Activated CD8-positive, alpha-beta memory T cell treated with anti-CD3 and anti-CD28 coated beads, Interleukin-2, amount 50 U/mL, for 4 hours (primary cell): ENCODE results near the gene SMAP1.

ENCODE experiments used
- DNase-seq: peaks from one replicate; pipeline ENCODE4 v3.0.0-alpha.2; 2020

Gene SMAP1

GRCh38 chr6:70844301-70844700, 176.6 kb downstream of the SMAP1 start:
- DNase-seq, result no peak

- no peak for DNase-seq
Observed at GRCh38 chr6:70846207-70846835, 178.6 kb downstream of the SMAP1 start.

DNA sequence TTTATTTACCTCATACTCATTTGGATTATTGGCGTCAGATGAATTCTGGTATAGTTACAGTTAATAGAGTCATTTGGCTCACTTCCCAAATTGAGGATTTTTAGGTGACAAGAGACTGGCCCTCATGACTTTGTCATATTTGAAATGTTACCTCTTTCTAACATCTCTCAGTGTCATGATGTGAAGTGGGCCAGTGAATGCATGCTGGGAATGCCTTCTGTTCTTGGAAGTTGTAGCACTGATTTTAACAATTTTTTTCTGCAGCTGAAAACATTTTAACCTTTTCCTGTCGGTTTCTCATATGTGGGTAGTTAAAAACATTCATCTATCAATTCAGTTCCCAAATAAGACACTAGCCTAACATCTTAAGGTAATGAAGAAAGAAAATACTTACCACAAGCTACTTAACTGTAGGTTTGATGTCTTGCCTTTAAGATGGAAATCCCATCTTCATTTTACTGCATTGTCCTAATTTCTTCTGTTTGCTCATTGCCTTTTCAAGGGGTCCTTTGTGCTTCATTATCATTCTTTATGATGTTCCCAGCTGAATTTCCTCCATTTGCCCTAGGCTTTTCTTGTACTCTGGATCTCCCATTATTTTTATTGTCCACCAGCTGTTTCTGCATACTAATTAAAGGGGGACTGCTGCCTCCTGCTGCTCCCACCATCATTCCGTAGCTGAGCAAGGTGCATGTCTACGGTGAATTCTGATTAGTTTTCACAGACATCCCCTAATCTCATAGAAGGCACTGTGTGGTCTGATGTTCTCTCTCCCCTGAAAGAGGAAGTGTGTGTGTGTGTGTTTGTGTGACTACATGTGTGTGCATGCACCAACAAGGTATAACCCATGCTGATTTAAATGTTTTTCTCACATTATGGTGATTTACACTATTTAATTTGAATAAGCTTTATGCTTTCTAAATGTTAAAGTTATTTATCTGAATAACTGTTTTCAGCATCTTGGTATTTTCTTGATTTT, 179.7 kb downstream of the SMAP1 start:
- DNase-seq, result no peak

DNA sequence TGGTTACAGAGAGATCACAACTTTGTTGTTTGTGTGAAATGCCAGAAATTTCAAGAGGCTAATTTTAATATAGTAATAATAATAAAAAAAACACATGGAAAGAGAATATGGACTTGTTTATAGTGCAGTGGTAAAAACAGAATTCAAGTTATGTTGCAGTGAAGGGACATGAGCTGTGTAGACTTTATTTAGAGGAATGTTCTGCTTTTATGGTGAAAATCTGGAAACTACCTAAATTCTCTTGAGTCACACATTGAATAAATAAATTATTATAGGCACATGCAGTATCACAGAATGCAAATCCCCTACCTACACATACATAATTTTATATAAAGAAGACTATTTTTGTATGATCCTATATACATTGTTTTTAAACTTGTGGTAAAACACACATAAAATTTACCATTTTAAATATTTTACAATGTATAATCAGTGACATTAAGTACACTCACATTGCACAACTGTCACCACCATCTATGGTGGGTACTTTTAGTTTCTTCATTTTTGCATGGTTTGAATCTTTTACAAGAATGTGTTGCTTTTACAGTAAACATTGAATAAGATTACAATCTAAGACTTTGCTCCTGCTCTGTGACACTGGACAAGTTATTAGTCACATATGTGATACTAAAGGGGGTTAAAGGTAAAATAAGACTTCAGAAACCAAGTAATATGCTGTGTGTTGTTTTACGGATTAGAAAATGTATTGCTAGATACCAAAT, 181.8 kb downstream of the SMAP1 start:
- DNase-seq, result no peak

GRCh38 chr6:70852667-70853246, 185.1 kb downstream of the SMAP1 start:
- no peak for DNase-seq

DNA sequence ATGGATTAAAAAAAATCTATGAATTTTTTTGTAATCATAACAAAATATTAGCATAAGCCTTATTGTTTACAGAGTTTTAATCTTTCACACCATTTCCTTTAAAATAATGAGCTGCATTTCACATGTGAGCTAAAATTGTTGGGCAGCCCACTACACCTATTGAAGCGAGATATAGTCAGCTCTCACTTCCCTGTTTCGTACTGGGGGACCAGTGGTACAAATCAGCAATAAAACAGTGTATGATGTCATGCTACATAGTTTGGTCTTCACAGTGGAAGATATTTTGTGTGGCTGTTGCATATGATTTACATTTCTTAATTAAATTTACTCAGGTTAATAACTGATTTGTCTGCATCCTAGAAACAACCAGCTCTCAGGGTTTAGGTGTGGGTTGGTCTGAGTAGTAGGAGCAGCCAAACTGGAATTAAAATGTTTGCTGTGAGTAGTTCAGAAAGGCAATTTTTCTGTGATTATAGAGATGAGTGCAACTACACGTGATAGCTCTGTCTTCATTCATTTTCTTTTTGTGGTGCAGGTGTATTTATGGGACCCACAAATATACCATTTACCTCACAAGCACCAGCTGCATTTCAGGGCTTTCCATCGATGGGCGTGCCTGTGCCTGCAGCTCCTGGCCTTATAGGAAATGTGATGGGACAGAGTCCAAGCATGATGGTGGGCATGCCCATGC, 189.8 kb downstream of the SMAP1 start:
- no peak for DNase-seq

DNA sequence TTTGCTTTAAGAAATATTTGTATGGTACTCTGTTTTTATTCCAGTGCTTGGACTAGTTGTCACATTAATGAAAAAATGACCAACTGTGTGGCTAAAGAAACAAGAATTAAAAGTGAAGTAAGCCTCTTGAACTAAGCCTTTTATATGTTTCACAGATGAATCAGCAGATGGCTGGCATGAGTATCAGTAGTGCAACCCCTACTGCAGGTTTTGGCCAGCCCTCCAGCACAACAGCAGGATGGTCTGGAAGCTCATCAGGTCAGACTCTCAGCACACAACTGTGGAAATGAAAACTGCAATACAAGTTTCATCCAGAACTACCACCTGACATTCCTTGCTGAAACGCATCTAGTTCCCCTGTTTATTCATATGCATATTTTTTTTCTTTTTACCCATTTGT, 192.4 kb downstream of the SMAP1 start:
- no peak for DNase-seq

- no peak for DNase-seq
Observed at GRCh38 chr6:70860920-70861319, 193.2 kb downstream of the SMAP1 start.

- no peak for DNase-seq
Observed at GRCh38 chr6:70863343-70863742, 195.7 kb downstream of the SMAP1 start.

DNA sequence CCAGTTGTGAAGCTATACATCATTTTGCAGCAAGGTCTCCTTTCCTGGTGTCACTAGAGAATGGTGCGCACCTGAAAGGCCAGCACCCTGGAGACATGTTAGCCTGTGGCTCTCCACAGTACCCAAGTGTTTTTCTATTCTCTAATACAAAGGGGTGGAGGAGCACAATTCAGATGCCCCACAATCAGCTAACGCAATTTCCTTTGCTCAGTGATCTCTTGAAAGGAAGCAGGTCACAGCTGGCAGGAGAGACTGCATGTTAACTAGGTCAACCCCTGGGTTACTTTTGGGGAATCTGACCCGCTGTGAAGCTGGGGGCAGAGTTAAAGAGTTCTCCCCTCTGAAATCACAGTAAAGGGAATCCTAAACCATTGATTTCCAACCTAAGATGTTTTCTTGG, 196.7 kb downstream of the SMAP1 start:
- DNase-seq, result no peak

GRCh38 chr6:70872469-70872868, 204.8 kb downstream of the SMAP1 start:
- DNase-seq, result no peak

GRCh38 chr6:70874181-70874913, 206.7 kb downstream of the SMAP1 start:
- no peak for DNase-seq

DNA sequence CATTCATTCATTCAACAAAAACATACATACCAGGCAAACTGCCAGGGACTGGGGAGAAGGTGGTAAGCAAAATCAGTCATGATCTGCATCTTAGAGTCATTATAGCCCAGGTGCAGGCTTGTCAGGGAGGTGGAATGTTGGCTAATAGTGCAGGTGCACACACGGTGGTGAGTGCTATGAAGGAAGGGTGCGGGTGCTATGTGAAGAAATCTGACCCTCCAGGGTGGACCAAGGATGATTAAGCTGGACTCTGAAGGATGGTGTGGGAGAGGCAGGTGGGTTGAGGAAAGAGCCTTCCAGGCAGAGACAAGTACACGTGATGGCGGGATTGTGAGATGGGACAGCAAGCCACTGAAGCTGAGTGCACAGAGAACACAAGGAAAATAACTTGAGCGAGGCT, 211.8 kb downstream of the SMAP1 start:
- DNase-seq, result no peak

DNA sequence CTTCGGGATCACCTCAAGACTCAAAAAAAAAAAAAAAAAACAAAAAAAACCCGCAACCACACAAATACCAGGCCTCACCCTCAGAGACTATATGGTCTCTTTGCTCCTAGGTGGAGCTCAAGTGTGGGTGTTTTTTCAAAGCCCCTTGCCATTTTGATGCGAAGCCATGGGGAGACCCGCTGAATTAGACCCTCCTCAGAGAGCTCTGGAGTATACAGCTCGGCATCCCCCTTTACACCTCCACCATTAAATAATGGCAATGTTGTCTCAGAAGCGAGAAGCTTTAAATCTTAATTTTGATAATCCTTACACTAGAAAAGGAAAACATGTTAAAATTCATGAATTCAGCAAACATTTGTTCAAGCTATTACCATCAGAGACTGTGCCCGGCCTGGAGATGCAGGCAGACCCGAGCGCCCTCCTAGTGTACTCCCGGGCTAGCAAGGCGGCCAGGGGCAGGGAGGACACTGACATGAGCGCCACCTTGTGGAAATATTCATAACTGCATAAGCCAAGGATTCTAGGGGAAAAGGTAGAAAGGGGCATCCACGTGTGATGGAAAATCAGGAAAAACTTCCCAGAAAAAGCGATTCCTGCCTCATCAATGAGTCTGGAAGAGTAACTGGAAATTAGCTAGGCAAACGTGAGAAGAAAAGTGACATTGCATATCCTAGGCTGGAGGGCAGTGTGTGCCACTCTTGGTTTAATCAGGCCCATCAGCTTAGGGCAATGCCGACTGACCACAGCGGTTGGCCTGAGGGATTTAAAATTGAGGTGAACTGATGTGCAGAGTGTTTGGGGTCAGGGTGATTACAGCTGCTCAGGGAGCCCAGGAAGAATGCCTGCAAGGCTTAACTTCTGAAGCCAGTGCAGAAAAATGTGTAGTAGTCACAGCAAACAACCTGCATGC, 216.6 kb downstream of the SMAP1 start:
- DNase-seq, result peak; percentile 48

DNA sequence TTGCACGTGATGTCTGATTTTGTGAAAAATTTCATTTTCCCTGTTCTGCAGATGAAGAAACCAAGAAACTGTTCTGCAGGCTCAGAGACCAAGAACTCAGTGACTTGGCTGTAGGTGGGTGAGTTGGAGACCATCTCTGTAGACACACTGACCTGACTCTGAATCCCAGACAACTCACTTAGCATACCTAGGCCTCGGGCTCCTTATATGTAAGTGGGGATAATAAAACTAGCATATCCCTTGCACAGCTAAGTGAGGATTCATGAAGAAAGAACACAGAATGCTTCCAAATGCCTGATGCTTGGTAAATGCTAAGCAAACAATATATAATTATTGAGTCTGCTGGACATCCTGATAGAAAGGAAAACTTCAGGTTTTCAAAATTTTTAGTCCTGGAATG, 218.4 kb downstream of the SMAP1 start:
- DNase-seq, result no peak

DNA sequence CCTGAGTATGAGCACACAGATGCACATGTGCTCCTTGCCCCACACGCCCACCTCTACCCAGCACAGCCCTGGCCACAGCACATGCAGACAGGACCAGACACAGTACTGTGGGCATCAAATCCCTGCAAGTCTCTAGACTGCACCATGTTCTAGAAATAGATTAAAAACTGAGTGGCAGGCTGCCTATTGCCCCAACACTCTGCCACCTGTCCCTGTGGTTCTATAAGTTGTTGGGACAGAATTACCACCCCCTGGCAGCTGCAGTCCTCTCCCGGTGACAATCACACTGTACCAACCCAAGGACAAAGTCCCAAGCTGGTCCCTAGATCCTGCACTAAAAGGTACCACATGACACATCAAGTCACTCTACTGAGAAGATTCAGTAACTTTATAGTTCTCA, 219.0 kb downstream of the SMAP1 start:
- DNase-seq, result no peak

DNA sequence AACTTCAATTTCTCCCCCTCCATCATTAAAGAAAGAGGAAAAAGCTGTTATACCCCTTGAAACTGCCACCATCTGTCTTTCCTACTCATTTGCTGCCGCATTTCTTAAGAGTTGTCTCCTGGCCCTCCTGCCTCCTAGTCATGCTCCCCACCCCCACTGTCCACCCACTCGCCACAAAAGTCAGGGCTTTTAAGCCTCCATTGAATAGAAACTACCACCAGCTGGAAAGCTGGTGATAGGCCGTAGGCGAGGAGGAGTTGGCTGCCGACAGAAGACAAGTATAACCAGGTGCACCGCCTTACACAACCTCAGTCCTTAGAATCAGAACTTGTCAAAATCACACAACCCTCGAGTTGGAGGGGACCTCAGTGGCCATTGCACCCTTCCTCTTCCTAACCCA, 221.6 kb downstream of the SMAP1 start:
- no peak for DNase-seq

- DNase-seq, result no peak
Observed at GRCh38 chr6:70894001-70894400, 226.3 kb downstream of the SMAP1 start.

- DNase-seq, result no peak
Observed at GRCh38 chr6:70900047-70900446, 232.4 kb downstream of the SMAP1 start.

GRCh38 chr6:70901324-70901723, 233.6 kb downstream of the SMAP1 start:
- DNase-seq, result no peak
